GM19372 (cell line): ENCODE measurements around the gene ZCCHC8.
"Not testable (repeated sequence)": the region's sequence is repeated elsewhere in the genome, so short reads cannot be mapped to it uniquely, and the experiment has no call there.

Experiments
- ATAC-seq: cut with Tn5 transposase; IDR thresholded peaks from one replicate; pipeline ENCODE4 v1.9.1; 2021; ENCODE audit warnings: mild to moderate bottlenecking, low read depth, moderate library complexity; ENCODE audit not compliant: unreplicated experiment

The ZCCHC8 gene

DNA sequence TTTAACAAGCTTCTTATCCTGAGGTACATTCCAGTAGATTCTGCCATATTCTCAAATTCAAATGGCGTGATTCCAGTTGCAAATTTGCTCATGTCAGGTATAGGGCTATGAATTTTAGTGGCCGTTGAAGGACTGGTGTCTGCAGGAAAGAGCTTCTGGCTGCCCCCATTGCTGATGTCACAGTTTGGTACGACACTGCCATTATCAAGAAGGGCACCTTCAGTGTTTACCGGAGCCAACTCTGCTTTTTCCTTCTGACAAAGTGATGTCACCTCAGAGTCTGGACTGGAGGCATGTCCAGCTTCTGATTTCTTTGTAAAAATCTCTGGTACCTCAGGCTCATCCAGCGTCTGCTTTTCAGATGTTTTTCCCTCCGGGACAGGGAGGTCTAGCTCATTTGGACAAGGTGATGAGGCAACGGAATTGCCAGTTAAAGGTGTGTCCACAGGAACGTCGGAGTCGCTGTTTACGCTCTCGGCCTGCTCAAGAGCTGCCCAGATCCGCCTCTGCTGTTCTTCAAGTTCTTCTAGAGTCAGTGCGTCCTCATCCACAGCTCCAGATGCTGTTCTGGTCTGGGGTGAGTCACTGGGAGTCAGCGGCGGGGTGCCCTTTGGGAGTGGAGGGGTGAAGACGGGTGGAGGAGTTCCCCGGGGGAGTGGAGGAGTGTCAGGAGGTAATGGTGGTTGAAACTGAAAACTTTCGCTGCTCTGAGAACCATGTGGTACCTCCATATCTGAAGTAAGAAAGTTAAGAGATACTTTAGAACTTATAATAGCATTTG lies 27.0 kb downstream of the ZCCHC8 start:
- ATAC-seq, result no peak

DNA sequence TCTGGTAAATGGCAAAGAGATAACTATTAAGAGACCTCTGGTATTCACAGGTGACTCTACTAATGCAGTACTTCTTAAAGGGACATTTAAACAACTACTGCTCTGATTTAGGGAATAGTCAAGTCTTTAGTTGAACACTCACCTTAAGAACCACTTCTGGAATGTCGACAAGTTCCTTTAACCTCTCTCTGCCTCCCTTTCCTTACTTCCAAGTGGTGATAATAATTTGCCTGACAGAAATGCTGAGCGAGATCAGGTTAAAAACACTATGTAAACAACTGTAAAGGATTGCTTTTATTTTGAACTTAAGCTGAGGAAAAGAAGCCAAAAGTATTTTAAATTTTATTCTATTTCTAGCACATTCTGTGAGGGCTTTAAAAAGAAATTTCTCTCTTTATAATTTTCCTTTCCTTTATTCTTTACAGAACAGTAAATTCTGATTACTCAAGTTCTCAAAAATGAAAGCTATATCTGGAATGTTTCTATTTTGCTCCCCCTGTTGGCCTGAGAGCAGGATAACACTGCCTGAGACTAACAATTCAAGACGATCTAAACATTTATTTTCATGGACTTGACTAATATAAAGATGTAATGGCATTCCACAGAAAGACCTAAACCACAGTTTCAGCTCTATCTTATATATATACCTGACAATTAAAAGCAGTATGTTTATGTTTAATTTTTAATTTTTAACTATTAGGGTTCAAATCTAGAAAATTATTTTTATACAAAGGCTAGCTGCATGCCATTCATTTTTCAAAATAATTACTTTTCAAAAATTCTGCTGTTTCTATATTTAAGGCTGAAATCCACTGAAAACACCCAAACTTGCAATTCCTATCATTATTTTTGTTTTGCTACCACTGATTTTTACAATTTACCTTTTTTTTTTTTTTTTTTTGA lies 29.2 kb downstream of the ZCCHC8 start:
- ATAC-seq, result no peak

DNA sequence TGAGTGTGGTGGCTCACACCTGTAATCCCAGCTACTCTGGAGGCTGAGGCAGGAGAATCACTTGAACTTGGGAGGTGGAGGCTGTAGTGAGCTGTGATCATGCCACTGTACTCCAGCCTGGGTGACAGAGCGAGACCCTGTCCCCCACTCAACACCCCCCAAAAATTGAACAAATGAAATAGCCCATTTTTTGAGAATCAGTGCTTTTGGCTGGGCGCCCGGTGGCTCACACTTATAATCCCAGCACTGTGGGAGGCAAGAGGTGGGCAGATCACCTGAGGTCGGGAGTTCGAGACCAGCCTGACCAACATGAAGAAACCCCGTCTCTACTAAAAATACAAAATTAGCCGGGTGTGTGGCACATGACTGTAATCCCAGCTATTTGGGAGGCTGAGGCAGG lies 30.2 kb downstream of the ZCCHC8 start:
- not testable (repeated sequence) for ATAC-seq

DNA sequence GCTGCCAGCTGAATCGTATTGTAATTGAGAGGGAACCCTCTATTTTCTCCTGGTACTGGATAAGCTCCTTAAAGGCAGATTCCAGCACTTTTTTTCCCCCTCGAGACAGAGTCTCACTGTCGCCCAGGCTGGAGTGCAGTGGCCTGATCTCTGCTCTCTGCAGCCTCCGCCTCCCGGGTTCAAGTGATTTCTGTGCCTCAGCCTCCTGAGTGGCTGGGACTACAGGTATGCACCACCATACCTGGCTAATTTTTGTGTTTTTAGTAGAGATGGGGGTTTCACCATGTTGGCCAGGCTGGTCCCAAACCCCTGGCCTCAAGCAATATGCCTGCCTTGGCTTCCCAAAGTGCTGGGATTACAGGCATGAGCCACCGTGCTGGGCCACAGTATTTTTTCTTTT lies 30.9 kb downstream of the ZCCHC8 start:
- ATAC-seq, result not testable (repeated sequence)

DNA sequence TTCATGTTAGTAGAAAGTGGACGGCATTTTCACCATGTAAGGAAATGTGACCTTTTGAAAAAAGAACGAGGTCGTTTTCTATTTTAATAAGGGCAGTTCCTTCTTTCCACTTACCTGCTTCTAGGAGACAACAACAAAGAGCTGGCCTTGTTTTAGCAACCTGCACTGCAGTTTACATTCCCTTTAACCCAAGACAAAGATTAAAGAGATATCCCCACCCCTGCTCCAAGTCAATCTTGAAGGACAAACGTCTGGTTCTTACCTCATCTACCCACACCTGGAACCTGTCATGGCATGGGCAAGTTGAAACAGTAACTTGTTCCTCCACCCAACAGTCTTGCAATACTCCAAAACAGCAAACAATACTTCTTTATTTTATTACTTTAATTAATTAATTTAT lies 32.7 kb downstream of the ZCCHC8 start:
- ATAC-seq, result no peak

DNA sequence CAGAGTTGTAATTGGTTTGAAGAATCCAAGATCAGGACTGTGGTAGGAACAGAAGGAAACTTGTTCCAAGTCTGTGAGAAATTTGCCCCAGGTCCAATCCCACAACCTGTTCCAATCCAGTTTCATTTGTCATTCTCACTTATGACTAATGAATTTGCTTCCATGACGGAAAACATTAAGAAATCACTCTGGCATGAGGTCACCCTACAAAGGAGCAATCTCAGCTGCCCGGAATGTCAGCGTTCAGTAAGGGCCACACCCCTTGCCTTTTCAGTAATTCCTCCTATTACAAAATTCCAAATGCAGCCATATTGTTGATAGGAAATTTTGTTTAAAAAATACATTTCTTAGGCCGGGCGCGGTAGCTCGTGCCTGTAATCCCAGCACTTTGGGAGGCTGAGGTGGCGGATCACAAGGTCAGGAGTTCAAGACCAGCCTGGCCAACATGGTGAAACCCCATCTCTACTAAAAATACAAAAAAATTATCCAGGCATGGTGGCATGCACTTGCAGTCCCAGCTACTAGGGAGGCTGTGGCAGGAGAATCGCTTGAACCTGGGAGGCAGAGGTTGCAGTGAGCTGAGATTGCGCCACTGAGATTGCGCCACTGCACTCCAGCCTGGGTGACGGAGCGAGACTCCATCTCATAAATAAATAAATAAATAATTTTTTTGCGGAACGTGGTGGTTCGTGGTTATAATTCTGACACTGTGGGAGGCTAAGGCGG lies 36.3 kb downstream of the ZCCHC8 start:
- not testable (repeated sequence) for ATAC-seq

DNA sequence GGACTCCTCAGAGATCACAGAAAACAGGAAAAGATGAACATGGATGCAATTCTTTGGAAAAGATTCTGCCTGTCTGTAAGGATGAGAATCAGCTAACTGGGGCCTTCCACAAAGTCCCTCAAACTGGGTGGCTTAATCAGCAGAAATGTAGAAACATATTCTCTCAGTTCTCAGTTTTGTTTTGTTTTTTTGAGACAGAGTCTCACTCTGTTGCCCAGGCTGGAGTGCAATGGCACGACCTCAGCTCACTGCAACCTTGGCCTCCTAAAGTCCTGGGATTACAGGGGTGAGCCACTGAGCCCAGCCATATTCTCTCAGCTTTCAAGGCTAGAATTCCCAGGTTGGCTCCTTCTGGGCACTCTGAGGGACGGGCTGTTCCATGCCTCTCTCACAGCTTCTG lies 40.1 kb downstream of the ZCCHC8 start:
- no peak for ATAC-seq

DNA sequence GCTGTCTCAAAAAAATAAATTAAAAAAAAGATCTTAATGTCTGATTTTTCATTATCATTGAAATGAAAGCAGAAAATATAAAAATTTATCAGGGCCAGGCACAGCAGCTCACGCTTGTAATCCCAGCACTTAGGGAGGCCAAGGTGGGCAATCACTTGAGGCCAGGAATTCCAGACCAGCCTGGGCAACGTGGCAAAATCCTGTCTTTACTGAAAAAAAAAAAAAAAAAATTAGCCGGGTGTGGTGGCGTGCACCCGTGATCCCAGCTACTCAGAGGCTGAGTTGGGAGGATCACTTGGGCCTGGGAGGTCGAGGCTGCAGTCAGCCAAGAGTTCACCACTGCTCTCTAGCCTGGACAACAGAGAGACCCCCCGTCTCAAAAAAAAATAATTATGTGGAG lies 40.7 kb downstream of the ZCCHC8 start:
- ATAC-seq, result no peak

DNA sequence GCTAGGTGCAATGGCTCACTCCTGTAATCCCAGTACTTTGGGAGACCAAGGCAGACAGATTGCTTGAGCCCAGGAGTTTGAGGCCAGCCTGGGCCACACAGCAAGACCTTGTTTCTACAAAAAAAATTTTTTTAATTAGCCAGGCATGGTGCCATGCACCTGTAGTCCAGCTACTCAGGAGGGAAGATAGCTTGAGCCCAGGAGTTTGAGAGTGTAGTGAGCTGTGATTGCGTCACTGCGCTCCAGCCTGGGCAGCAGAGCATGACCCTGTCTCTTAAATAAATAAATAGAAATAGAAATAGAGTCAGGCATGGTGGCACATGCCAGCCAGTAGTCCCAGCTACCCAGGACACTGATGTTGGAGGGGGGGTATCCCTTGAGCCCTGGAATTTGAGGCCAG lies 41.5 kb downstream of the ZCCHC8 start:
- no peak for ATAC-seq

DNA sequence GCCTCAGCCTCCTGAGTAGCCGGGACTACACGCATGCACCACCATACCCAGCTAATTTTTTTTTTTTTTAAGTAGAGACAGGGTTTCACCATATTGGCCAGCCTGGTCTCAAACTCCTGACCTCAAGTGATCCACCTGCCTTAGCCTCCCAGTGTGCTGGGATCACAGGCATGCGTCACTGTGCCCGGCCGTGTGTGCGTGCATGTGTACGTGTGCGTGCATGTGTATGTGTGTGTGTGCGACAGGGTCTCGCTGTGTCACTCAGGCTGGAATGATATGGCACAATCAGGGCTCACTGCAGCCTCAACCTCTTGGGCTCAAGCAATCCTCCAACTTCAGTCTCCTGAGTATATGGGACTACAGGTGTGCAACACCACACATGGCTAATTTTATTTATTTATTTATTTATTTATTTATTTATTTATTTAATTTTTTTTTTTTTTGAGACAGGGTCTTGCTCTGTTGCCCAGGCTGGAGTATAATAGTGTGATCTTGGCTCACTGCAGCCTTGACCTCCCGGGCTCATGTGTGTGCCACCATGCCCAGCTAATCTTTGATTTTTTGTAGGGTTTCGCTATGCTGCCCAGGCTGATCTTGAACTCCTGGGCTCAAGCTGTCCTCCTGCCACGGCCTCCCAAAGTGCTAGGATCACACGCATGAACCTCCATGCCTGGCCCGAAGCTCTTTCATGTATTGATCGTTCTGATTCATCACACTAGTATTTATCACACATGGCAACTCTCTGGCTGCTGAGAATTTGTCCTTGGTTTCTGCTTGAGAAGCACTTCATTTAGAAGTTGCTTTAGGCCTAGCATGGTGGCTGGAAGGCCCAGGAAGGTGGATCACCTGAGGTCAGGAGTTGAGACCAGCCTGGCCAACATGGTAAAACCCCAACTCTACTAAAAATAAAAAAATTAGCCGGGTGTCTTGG lies 42.4 kb downstream of the ZCCHC8 start:
- no peak for ATAC-seq

DNA sequence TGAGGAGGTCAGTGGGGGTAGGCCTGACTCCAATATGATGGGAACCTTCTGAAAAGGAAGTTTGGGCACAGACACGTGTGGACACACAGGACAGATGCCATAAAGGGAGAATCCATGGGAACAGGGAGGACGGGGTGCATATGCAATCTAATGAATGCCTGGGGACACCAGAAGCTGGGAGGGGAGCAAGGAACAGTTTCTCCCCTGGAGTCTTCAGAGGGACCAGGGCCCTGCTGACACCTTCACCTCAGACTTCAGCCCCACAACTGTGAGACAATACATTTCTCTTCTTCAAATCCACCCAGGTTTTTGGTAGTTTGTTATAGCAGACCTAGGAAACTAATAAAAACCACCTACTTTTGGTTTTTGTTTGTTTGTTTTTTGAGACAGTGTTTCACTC lies 43.1 kb downstream of the ZCCHC8 start:
- no peak for ATAC-seq

DNA sequence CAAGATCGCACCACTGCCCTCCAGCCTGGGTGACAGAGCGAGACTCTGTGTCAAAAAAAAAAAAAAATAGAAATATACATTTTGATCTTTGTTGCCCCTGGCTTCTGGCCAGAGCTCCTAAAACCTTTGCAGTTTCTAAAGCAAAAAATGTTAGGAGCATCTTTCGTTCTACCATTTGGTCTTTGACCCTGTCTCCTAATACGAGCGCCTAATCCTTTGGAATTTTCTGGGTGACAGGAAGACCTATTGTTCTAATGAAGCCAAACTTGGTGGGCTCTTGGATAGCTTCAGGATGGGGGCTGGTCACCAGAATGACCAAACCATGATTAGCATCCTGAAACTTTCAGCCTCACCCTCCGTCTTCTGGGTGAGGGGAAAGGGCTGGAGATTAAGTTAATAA lies 46.0 kb downstream of the ZCCHC8 start:
- ATAC-seq, result no peak

DNA sequence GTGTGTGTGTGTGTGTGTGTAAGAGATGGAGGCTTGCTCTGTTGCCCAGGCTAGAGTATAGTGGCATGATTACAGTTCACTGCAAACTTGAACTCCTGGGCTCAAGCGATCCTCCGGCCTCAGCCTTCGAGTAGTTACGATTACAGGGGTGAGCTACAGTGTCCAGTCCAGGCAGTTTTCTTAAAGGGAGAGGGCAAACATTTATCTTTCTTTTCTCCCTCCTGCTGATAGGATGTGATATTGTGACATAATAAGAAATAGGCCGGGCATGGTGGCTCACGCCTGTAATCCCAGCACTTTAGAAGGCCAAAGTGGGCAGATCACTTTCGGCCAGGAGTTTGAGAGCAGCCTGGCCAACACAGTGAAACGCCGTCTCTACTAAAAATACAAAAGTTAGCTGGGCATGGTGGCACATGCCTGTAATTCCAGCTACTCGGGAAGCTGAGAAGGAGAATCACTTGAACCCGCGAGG lies 46.4 kb downstream of the ZCCHC8 start:
- no peak for ATAC-seq

DNA sequence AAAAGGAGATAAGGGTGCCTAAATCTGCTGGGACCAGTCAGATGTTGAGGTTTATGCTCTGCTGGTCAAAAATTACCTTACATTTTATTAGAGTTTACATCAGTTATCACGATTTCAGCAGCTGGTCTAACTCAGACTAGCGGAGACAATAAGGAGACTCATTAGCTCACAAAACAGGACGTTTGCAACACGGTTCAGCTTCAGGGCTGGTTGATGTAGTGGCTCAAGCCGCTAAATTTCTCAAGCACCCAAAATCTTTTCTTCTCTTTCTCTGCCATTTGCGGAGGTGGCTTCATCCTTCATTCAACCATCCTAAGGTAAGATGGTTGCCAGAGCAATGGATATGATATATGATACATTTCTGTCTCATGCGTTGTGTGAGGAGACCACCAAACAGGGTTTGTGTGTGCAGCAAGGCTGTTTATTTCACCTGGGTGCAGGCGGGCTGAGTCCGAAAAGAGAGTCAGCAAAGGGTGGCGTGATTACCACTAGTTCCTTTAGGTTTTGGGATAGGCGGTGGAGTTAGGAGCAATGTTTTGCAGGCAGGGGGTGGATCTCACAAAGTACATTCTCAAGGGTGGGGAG lies 47.9 kb downstream of the ZCCHC8 start:
- ATAC-seq, result no peak

DNA sequence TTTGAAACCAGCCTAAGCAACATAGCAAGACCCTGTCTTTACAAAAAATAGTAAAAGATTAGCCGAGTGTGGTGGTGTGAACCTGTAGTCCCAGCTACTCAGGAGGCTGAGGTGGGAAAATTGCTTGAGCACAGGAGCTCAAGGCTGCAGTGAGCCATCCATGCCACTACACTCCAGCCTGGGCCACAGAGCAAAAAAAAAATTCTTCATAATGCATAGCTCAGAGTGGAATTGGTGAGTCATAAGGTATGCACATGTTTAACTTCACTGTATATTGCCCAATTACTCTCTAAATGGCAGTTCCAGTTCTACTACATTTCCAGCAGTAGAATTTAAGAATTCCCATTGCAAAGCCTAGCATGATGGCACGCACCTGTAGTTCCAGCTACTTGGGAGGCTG lies 51.4 kb downstream of the ZCCHC8 start:
- no peak for ATAC-seq

DNA sequence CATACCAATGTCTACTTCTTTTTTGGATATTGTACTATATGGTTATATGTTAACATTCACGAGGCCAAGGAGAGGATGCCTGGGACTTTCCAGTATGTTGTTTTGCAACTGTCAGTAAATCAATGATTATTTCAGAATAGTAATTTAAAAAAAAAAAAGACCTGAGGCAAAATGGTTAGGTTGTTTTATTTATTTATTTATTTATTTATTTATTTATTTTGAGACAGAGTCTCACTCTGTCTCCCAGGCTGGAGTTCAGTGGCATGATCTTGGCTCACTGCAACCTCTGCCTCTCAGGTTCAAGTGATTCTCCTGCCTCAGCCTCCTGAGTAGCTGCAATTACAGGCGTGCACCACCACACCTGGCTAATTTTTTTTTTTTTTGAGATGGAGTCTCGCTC lies 52.9 kb downstream of the ZCCHC8 start:
- ATAC-seq, result not testable (repeated sequence)

DNA sequence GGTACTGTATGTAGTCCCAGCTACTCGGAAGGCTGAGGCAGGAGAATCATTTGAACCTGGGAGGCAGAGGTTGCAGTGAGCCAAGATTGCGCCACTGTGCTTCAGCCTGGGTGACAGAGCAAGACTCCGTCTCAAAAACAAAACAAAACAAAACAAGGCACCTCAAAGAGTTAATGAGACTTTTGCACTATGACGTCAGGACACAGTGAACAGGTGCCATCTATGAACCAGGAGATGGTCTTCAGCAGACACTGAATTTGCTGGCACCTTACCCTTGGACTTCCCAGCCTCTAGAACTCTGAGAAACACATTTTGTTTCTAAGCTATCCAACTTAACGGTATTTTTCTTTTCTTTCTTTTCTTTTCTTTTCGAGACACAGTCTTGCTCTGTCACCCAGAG lies 54.3 kb downstream of the ZCCHC8 start:
- not testable (repeated sequence) for ATAC-seq

DNA sequence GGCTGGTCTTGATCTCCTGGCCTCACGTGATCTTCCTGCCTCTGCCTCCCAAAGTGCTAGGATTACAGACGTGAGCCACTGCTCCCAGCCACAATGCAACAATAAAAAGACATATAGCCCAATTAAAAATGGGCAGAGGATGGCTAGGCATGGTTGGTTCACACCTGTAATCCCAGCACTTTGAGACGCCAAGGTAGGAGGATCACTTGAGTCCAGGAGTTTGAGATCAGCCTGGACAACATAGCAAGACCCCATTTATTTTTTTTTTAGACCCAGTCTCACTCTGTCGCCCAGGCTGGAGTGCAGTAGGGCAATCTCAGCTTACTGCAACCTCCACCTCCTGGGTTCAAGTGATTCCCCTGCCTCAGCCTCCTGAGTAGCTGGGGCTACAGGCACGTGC lies 56.7 kb downstream of the ZCCHC8 start:
- not testable (repeated sequence) for ATAC-seq

DNA sequence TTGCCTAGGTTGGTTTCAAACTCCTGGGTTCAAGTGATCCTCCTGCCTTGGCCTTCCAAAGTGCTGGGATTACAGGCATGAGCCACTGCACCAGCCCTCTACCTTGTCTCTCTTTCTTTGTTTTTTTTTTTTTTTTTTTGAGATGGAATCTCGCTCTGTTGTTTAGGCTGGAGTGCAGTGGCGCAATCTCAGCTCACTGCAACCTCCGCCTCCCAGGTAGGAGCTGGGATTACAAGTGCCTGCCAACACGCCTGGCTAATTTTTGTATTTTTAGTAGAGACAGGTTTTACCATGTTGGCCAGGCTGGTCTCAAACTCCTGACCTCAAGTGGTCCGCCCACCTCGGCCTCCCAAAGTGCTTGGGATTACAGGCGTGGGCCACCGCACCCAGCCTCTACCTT lies 61.9 kb downstream of the ZCCHC8 start:
- ATAC-seq, result not testable (repeated sequence)
